ENCODE results near the gene PITX3.

- TF ChIP-seq POLR2A (IDR thresholded peaks at IDR 0.05), result no peak
- no peak for TF ChIP-seq CTCF (IDR thresholded peaks at IDR 0.05)
Measured at GRCh38 chr10:102222797-102223196, 18.5 kb downstream of the PITX3 start.
